COR-L47 (cell line): ENCODE data around the gene XIRP1.
A peak's percentile ranks its signal among the peaks of the same experiment; 100 is the strongest.

Source experiments
- DNase-seq: peaks from one replicate; lab custom pipeline; 2025; lab: John Stamatoyannopoulos, UW

XIRP1 gene

GRCh38 chr3:39165518-39165917 is 26.9 kb downstream of the XIRP1 start:
- no peak for DNase-seq

- no peak for DNase-seq
These were observed 28.0 kb downstream of the XIRP1 start for GRCh38 chr3:39164414-39164813.

- DNase-seq: no peak
These were observed 34.2 kb downstream of the XIRP1 start for GRCh38 chr3:39158148-39158715.

GRCh38 chr3:39157359-39157758 is 35.0 kb downstream of the XIRP1 start:
- DNase-seq: no peak

- no peak for DNase-seq
These were observed 36.0 kb downstream of the XIRP1 start for GRCh38 chr3:39156421-39156820.

- DNase-seq: no peak
These were observed 37.9 kb downstream of the XIRP1 start for GRCh38 chr3:39154280-39155021.

DNA sequence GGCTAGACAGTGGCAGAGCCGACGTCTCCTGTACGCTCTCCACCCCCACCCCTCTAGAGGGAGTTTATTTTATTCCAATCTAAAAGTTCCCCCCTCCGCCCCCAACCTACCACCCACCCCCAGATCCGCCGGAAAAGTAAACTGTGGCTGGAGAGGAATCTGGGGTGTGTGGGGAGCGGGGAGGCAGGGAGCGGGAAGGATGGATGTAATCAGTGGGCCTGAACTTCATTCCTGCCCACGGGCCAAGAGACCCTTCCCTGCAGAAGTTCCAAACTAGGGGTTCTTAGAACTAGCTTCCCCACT is 38.5 kb downstream of the XIRP1 start:
- no peak for DNase-seq

DNA sequence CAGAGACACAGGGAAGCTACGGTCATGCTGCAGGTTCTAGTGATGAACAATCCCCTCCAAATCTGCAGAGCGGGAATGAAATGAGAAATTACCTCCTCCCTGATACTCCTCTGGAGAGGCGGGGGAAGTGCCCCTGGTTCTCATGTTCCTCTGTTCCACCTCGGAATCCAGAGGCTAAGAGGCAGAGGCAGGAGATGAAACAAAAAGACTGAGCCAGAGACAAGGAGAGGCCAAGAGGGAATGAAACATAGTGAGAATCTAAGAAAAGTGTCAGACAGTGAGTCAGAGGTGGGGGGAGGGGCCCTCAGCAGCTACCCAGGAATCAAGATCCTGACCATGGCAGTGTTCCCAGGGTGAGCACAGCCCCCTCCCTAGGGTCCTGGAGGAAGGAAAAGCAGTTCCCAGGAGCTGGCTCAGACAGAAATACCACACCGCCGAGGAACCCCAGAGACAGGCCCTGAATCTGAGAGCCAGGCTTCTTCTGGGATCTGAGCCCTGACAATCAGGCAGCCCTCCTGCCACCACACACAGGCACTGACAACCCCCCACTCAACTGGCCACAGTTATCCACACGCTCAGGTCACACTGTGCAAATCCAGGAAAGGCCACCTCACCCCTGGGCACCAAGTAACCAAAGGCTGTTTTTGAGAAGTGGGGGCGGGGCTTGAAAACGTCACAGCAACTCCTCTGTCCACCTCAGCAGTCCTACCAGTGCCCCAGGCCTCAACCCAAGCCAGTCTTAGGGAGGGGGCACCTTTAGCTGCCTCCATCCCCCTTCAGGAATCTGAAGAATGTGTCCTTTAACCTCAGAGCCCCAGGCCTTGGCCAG is 41.4 kb downstream of the XIRP1 start:
- DNase-seq: no peak

DNA sequence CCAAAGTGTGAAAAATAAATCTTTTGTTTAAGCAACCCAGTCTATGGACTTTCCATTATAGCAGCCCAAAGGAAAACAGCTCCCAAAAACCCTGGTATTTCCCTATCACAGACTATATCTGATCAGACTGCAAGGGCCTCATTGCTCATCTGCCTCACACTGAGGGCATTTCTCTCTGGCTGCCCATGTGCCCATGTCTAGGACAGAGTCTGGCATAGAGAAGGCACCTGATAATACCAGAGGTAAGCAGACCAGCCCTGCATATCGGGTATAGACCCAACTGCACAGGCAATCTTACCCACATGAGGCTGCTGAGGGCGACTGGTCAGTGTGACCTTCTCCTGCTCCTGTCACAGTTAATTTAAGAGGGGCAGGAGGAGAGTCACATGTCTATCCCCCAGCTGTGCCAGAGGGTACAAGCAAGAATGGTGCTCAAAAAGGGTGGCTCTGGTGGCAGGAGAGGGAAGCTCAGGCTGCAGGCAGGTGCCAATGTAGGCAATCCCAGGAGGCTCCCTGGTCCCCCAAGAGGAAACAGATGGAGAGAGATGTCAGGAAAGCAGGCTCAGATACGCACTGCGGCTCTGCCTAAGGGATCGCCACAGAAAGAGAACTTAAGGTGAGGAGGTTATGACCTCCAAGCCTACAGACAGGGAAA is 42.1 kb downstream of the XIRP1 start:
- DNase-seq: no peak

- DNase-seq: no peak
These were observed 42.8 kb downstream of the XIRP1 start for GRCh38 chr3:39149498-39150147.

GRCh38 chr3:39149059-39149455 is 43.3 kb downstream of the XIRP1 start:
- DNase-seq: no peak

GRCh38 chr3:39148435-39149058 is 43.8 kb downstream of the XIRP1 start:
- no peak for DNase-seq

GRCh38 chr3:39147711-39148434 is 44.5 kb downstream of the XIRP1 start:
- DNase-seq: no peak

- no peak for DNase-seq
These were observed 45.5 kb downstream of the XIRP1 start for GRCh38 chr3:39146611-39147591.

DNA sequence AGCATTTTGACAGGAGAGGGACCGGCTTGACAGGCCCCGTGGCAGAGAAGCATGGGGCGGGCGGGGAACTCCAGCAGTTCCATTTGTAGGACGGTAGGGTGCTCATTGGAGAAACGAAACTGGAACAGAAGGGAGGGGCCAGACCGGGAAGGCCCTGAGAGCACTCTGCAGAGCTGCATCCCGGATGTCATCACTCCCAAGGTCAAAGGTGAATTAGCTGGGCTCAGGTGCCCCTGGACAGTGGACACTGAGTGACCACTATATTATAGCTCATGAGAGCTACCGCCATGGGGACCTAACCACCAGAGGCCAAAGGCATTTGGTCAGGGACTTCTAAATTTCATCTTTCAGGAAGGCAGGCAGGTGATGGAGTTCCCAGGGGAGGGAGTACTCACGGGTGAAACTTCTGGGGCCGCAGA is 46.3 kb downstream of the XIRP1 start:
- DNase-seq: no peak

GRCh38 chr3:39144748-39145380 is 47.5 kb downstream of the XIRP1 start:
- no peak for DNase-seq

DNA sequence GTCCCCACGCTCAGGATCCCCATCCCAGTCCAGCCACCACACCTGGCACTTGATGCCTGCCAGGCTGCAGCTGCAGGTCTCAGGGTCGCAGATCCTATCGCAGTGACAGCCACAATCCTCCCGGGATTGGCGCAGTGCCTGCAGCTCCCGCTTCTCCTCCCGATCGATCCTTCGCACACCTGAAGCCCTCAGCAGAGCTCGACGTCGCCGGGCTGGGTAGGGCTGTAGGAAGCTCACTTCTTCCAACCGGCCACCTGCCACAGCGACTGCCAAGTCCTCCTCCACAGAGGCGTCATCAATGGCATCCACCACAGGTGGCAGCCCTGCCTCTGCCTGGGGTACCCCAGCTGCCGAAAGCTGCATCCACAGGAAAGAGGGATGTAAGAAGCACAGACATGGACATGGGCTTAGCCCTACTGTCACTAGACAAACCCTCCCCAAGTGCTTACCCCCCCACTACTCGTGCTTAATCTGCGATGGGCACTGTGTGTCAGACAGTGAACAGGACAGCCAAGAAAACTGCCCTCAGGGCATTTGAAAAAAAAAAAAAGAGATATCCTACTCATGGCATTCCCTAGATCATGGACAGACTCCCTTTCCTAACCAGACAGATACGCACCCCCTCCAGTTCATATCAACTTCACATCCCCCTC is 48.2 kb downstream of the XIRP1 start:
- peak; percentile 75 for DNase-seq

DNA sequence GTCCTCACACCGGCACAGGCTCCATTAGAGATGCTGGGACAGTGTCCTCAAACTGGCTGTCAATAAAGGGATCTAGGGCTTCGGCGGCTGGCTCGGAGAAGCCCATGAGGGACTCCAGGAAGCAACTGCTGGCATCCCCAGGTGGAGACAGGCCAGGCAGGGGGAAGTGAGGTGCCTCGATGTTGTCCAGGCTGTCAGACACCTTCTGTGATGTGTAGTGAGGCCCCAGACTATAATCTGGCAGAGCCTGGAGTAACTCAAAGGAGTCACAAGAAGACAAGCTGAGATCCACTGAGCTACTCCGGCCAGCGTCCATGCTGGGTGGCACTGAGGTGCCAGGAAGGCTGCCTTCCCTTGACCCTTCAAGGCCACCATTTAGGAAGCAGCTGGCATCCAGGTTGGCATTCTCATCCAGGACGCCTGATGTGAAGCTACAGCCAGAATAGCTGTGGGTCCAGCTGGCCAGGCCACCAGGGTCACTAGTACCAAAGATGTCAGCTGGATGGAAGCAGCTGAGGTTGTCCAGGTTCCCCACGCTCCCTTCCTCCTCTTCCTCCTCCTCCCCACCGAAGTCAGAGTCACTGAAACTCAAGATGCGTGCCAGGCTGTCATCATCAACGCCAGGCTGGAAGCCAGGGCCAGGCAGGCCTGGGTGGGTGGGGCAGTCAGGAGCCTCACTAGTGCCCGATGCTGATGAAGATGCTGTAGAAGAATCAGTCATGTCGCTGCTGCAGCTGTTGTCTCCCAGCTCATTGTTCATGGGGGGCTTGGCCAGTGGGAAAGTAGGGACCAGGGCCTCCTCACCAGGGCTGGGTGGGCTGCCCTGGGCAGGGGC is 49.1 kb downstream of the XIRP1 start:
- DNase-seq: no peak
